Measurements from ENCODE around the gene VWA8. TPM values are rescaled to one million over a fixed set of nuclear protein-coding genes. Genes with fewer than 3 reads are reported as not detected.

The VWA8 gene
- polyA plus RNA-seq, 1 of the 3 experiments (the other 2 are of a cell fraction) = 5.5 TPM

- CTCF ChIA-PET = interaction anchor here (1.2 kb wide), 1 partner anchor 34 kb away, joined by 3 read pairs; no protein-coding TSS in a partner anchor
- DNase-seq = no peak
- Histone ChIP-seq H3K9me2 (no peaks in the 10 kb centered on the region), H3K27ac (ENCODE audit: low read depth in 2 of 2, low read length in 1 of 2) (no peak overlapping the region), H3K9ac (no peak overlapping the region), H3K79me2 (ENCODE audit: insufficient read depth) (no peaks in the 10 kb centered on the region), H2AFZ (ENCODE audit: low read depth) (no peak overlapping the region), H3K9me3 (no peaks in the 10 kb centered on the region), H4K20me1 (ENCODE audit: insufficient read depth) (no peaks in the 10 kb centered on the region), H3K36me3 (replicated peaks in 1 of 2; ENCODE audit: control insufficient read depth in 1 of 2, insufficient read depth in 2 of 2, low read length in 1 of 2) (no peaks in the 10 kb centered on the region), H3K4me3 (ENCODE audit: low read depth in 2 of 2, low read length in 1 of 2) (no peak overlapping the region), H3K27me3 (ENCODE audit: insufficient read depth) (no peaks in the 10 kb centered on the region), H3K4me1 (ENCODE audit: control insufficient read depth in 1 of 2, insufficient read depth in 2 of 2, low read depth in 1 of 2, low read length in 1 of 2) (no peaks in the 10 kb centered on the region), H3F3A (replicated peaks; ENCODE audit: insufficient read depth) (no peaks in the 10 kb centered on the region), H3K4me2 (no peak overlapping the region)
- TF ChIP-seq FOSL2 (IDR thresholded peaks at IDR 0.05; ENCODE audit: borderline replicate concordance, low read depth) (no peak), EZH2phosphoT487 (IDR thresholded peaks at IDR 0.05; ENCODE audit: borderline replicate concordance, low read depth) (no peak), MAX (IDR thresholded peaks at IDR 0.05; ENCODE audit: low read depth) (no peak), YY1 (IDR thresholded peaks at IDR 0.05; ENCODE audit: low read depth) (no peak), TCF12 (IDR thresholded peaks at IDR 0.05) (no peak), SMC3 (IDR thresholded peaks at IDR 0.05; ENCODE audit: low read depth, low read length) (no peak), FOXM1 (IDR thresholded peaks at IDR 0.05; ENCODE audit: low read depth) (no peak), MXI1 (IDR thresholded peaks at IDR 0.05; ENCODE audit: low read depth, low read length) (no peak), SIN3A (IDR thresholded peaks at IDR 0.05; ENCODE audit: borderline replicate concordance, low read depth, low read length) (no peak), FOXJ3 (CRISPR knock-in tag; IDR thresholded peaks at IDR 0.05) (no peak), RCOR1 (IDR thresholded peaks at IDR 0.05; ENCODE audit: low read length) (no peak), CHD2 (IDR thresholded peaks at IDR 0.05; ENCODE audit: low read length, partially characterized antibody) (no peak), ELF1 (IDR thresholded peaks at IDR 0.05) (no peak), GATA2 (CRISPR knock-in tag; IDR thresholded peaks at IDR 0.05) (no peak), CTCF (IDR thresholded peaks at IDR 0.05) (no peak), USF2 (IDR thresholded peaks at IDR 0.05; ENCODE audit: borderline replicate concordance, low read depth, low read length) (no peak), NRF1 (IDR thresholded peaks at IDR 0.05; ENCODE audit: low read depth, low read length) (no peak), JUND (IDR thresholded peaks at IDR 0.05) (no peak)
- 100% methylated on average over 4 of the region's 4 CpGs for WGBS (ENCODE audit: low lambda C conversion rate)
- POLR2A ChIA-PET = no interaction called here
Observed at GRCh38 chr13:41633776-41634175, 327.1 kb downstream of the VWA8 start.
